ENCODE measurements around the gene USP32. TPM values are rescaled to one million over a fixed set of nuclear protein-coding genes. Genes with fewer than 3 reads are reported as not detected.
A peak's percentile ranks its signal among the peaks of the same experiment; 100 is the strongest.

The USP32 gene
- total and polyA plus RNA-seq, 4 experiments from 2014 or later = 2.6 to 36.2 (median 20.4) TPM

GRCh38 chr17:60314423-60314822 is 77.5 kb downstream of the USP32 start:
- peaks cover 7% of the 10 kb centered on the region for H3K4me1 ChIP-seq (ENCODE audit: insufficient read depth, low read length)
- H3K4me1 Mint-ChIP-seq = peaks cover 9 to 16% (median 13%) of the 10 kb centered on the region in 4 donors
- H3K9me3 ChIP-seq (ENCODE audit: control insufficient read depth in 1 of 2, low read length in 2 of 2) = no peaks in the 10 kb centered on the region
- DNase-seq = no peak
- H3K36me3 Mint-ChIP-seq = peaks cover 4 to 21% of the 10 kb centered on the region in 2 donors
- H3K27me3 ChIP-seq (ENCODE audit: insufficient read depth, low read length) = no peaks in the 10 kb centered on the region
- H3K4me3 ChIP-seq (ENCODE audit: low read length in 2 of 2) = no peak overlapping the region
- CTCF ChIA-PET (ENCODE audit: partially characterized antibody) = no interaction called here
- H3K9me3 Mint-ChIP-seq = no peaks in the 10 kb centered on the region
- POLR2A ChIA-PET (ENCODE audit: partially characterized antibody) = no interaction called here
- no peaks in the 10 kb centered on the region for H3K27me3 Mint-ChIP-seq
- intact Hi-C loops (cut with micrococcal nuclease) = no loop called here
- no peaks in the 10 kb centered on the region for H3K36me3 ChIP-seq (ENCODE audit: insufficient read depth, low read length)
- H3K27ac ChIP-seq (ENCODE audit: low read depth, low read length) = no peak overlapping the region
- peak overlapping the region in 1 of 8 donors; percentile 22 for H3K4me3 Mint-ChIP-seq
- peak overlapping the region in 3 of 7 donors; percentile 1 to 46 (median 8) for H3K27ac Mint-ChIP-seq

GRCh38 chr17:60311936-60312335 is 80.0 kb downstream of the USP32 start:
- peak overlapping the region in 1 of 7 donors; percentile 30 for H3K27ac Mint-ChIP-seq
- CTCF ChIA-PET (ENCODE audit: partially characterized antibody) = no interaction called here

GRCh38 chr17:60311186-60311585 is 80.7 kb downstream of the USP32 start:
- Mint-ChIP-seq H3K4me3 (no peak overlapping the region), H3K36me3 (peaks cover 9 to 42% of the 10 kb centered on the region in 2 donors), H3K9me3 (no peaks in the 10 kb centered on the region), H3K27ac (no peak overlapping the region), H3K27me3 (no peaks in the 10 kb centered on the region), H3K4me1 (peaks cover 13 to 21% (median 15%) of the 10 kb centered on the region in 4 donors)
- peaks cover 7% of the 10 kb centered on the region for H3K4me1 ChIP-seq (ENCODE audit: insufficient read depth, low read length)
- no peaks in the 10 kb centered on the region for H3K27me3 ChIP-seq (ENCODE audit: insufficient read depth, low read length)
- H3K4me3 ChIP-seq (ENCODE audit: low read length in 2 of 2) = no peak overlapping the region
- ChIA-PET CTCF (ENCODE audit: partially characterized antibody) (no interaction called here), POLR2A (ENCODE audit: partially characterized antibody) (no interaction called here)
- intact Hi-C loops (cut with micrococcal nuclease) = no loop called here
- no peak for DNase-seq
- H3K36me3 ChIP-seq (ENCODE audit: insufficient read depth, low read length) = no peaks in the 10 kb centered on the region
- no peaks in the 10 kb centered on the region for H3K9me3 ChIP-seq (ENCODE audit: control insufficient read depth in 1 of 2, low read length in 2 of 2)
- no peak overlapping the region for H3K27ac ChIP-seq (ENCODE audit: low read depth, low read length)

More at GRCh38 chr17:60311936-60312335, 80.0 kb downstream of the USP32 start:
- Histone ChIP-seq H3K27me3 (ENCODE audit: insufficient read depth, low read length) (no peaks in the 10 kb centered on the region), H3K9me3 (ENCODE audit: control insufficient read depth in 1 of 2, low read length in 2 of 2) (no peaks in the 10 kb centered on the region), H3K27ac (ENCODE audit: low read depth, low read length) (no peak overlapping the region), H3K4me3 (ENCODE audit: low read length in 2 of 2) (no peak overlapping the region), H3K4me1 (ENCODE audit: insufficient read depth, low read length) (peaks cover 7% of the 10 kb centered on the region), H3K36me3 (ENCODE audit: insufficient read depth, low read length) (no peaks in the 10 kb centered on the region)
- Mint-ChIP-seq H3K36me3 (peaks cover 9 to 42% of the 10 kb centered on the region in 2 donors), H3K27me3 (no peaks in the 10 kb centered on the region), H3K4me3 (no peak overlapping the region), H3K4me1 (peaks cover 14 to 21% (median 16%) of the 10 kb centered on the region in 4 donors), H3K9me3 (no peaks in the 10 kb centered on the region)
- POLR2A ChIA-PET (ENCODE audit: partially characterized antibody) = no interaction called here
- DNase-seq = no peak
- intact Hi-C loops (cut with micrococcal nuclease) = no loop called here

- ChIA-PET POLR2A (ENCODE audit: partially characterized antibody) (no interaction called here), CTCF (ENCODE audit: partially characterized antibody) (no interaction called here)
- H3K4me1 ChIP-seq (ENCODE audit: insufficient read depth, low read length) = peaks cover 13% of the 10 kb centered on the region
- intact Hi-C loops (cut with micrococcal nuclease) = no loop called here
- no peaks in the 10 kb centered on the region for H3K9me3 ChIP-seq (ENCODE audit: control insufficient read depth in 1 of 2, low read length in 2 of 2)
- Mint-ChIP-seq H3K27me3 (no peaks in the 10 kb centered on the region), H3K4me3 (peak overlapping the region in 6 of 8 donors; percentile 11 to 64 (median 46)), H3K4me1 (peaks cover 12 to 30% (median 20%) of the 10 kb centered on the region in 4 donors), H3K9me3 (no peaks in the 10 kb centered on the region), H3K36me3 (peaks cover 13 to 33% of the 10 kb centered on the region in 2 donors), H3K27ac (peak overlapping the region in 5 of 7 donors; percentile 22 to 87 (median 63))
- no peak overlapping the region for H3K4me3 ChIP-seq (ENCODE audit: low read length in 2 of 2)
- no peaks in the 10 kb centered on the region for H3K27me3 ChIP-seq (ENCODE audit: insufficient read depth, low read length)
- no peak overlapping the region for H3K27ac ChIP-seq (ENCODE audit: low read depth, low read length)
- DNase-seq = peak in 4 of 5 donors; percentile 2 to 25 (median 12)
- H3K36me3 ChIP-seq (ENCODE audit: insufficient read depth, low read length) = no peaks in the 10 kb centered on the region
Measured at GRCh38 chr17:60305141-60305540, 86.8 kb downstream of the USP32 start.

- DNase-seq = no peak
- POLR2A ChIA-PET (ENCODE audit: partially characterized antibody) = no interaction called here
- H3K9me3 ChIP-seq (ENCODE audit: control insufficient read depth in 1 of 2, low read length in 2 of 2) = no peaks in the 10 kb centered on the region
- no peaks in the 10 kb centered on the region for H3K9me3 Mint-ChIP-seq
- no peaks in the 10 kb centered on the region for H3K36me3 ChIP-seq (ENCODE audit: insufficient read depth, low read length)
- peaks cover 13% of the 10 kb centered on the region for H3K4me1 ChIP-seq (ENCODE audit: insufficient read depth, low read length)
- no peak overlapping the region for H3K27ac ChIP-seq (ENCODE audit: low read depth, low read length)
- peaks cover 12 to 30% (median 20%) of the 10 kb centered on the region in 4 donors for H3K4me1 Mint-ChIP-seq
- no peaks in the 10 kb centered on the region for H3K27me3 Mint-ChIP-seq
- peaks cover 13 to 30% of the 10 kb centered on the region in 2 donors for H3K36me3 Mint-ChIP-seq
- intact Hi-C loops (cut with micrococcal nuclease) = no loop called here
- H3K4me3 Mint-ChIP-seq = no peak overlapping the region
- no peak overlapping the region for H3K27ac Mint-ChIP-seq
- H3K27me3 ChIP-seq (ENCODE audit: insufficient read depth, low read length) = no peaks in the 10 kb centered on the region
- CTCF ChIA-PET (ENCODE audit: partially characterized antibody) = no interaction called here
- H3K4me3 ChIP-seq (ENCODE audit: low read length in 2 of 2) = no peak overlapping the region
Measured at GRCh38 chr17:60304502-60304901, 87.4 kb downstream of the USP32 start.

GRCh38 chr17:60303406-60304099 is 88.4 kb downstream of the USP32 start:
- Mint-ChIP-seq H3K4me1 (peaks cover 12 to 30% (median 20%) of the 10 kb centered on the region in 4 donors), H3K27ac (peak overlapping the region in 1 of 7 donors; percentile 73), H3K4me3 (peak overlapping the region in 1 of 8 donors; percentile 9), H3K27me3 (no peaks in the 10 kb centered on the region), H3K36me3 (peaks cover 13 to 22% of the 10 kb centered on the region in 2 donors), H3K9me3 (no peaks in the 10 kb centered on the region)
- ChIA-PET POLR2A (ENCODE audit: partially characterized antibody) (interaction anchor here (0.6 kb wide), 1 partner anchor 594 kb away, joined by 4 read pairs; no protein-coding TSS in a partner anchor), CTCF (ENCODE audit: partially characterized antibody) (interaction anchor here (0.6 kb wide), 1 partner anchor 52 kb away, joined by 3 read pairs; no protein-coding TSS in a partner anchor)
- H3K27ac ChIP-seq (ENCODE audit: low read depth, low read length) = no peak overlapping the region
- H3K4me3 ChIP-seq (ENCODE audit: low read length in 2 of 2) = no peak overlapping the region
- H3K27me3 ChIP-seq (ENCODE audit: insufficient read depth, low read length) = no peaks in the 10 kb centered on the region
- no peak for DNase-seq
- no peaks in the 10 kb centered on the region for H3K36me3 ChIP-seq (ENCODE audit: insufficient read depth, low read length)
- intact Hi-C loops (cut with micrococcal nuclease) = no loop called here
- H3K4me1 ChIP-seq (ENCODE audit: insufficient read depth, low read length) = peaks cover 13% of the 10 kb centered on the region
- H3K9me3 ChIP-seq (ENCODE audit: control insufficient read depth in 1 of 2, low read length in 2 of 2) = no peaks in the 10 kb centered on the region

- no peaks in the 10 kb centered on the region for H3K9me3 Mint-ChIP-seq
- no peak overlapping the region for H3K27ac ChIP-seq (ENCODE audit: low read depth, low read length)
- no peak for DNase-seq
- no peaks in the 10 kb centered on the region for H3K9me3 ChIP-seq (ENCODE audit: control insufficient read depth in 1 of 2, low read length in 2 of 2)
- H3K4me3 ChIP-seq (ENCODE audit: low read length in 2 of 2) = no peak overlapping the region
- CTCF ChIA-PET (ENCODE audit: partially characterized antibody) = no interaction called here
- H3K27ac Mint-ChIP-seq = no peak overlapping the region
- peaks cover 11 to 12% of the 10 kb centered on the region in 2 donors for H3K36me3 Mint-ChIP-seq
- peaks cover 13% of the 10 kb centered on the region for H3K4me1 ChIP-seq (ENCODE audit: insufficient read depth, low read length)
- H3K4me1 Mint-ChIP-seq = peaks cover 12 to 22% (median 16%) of the 10 kb centered on the region in 4 donors
- H3K27me3 Mint-ChIP-seq = no peaks in the 10 kb centered on the region
- H3K36me3 ChIP-seq (ENCODE audit: insufficient read depth, low read length) = no peaks in the 10 kb centered on the region
- intact Hi-C loops (cut with micrococcal nuclease) = no loop called here
- POLR2A ChIA-PET (ENCODE audit: partially characterized antibody) = no interaction called here
- no peaks in the 10 kb centered on the region for H3K27me3 ChIP-seq (ENCODE audit: insufficient read depth, low read length)
- no peak overlapping the region for H3K4me3 Mint-ChIP-seq
Measured at GRCh38 chr17:60301649-60302048, 90.3 kb downstream of the USP32 start.
